NCI-H146 (cell line): Measurements from ENCODE around the gene ARSK.

Source experiments
- DNase-seq: peaks from one replicate; lab custom pipeline; 2025; lab: John Stamatoyannopoulos, UW

Gene ARSK

DNA sequence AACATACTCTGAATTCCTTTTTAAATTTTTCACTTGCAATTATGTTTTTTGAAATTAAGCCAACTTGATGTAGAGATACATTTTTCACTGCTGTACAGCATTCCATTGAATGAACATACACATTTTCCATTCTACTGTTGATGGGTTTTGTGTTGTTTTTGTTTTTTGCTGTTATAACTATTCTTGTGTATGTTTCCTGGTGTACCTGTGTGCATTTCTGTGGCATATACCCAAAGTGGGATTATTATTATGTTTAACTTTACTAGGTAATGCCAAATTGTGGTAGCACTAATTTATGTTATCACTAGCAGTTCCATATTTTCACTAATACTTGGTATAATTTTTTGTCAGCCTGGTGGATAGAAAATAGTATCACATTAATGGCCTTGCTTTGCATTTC, 94.4 kb downstream of the ARSK start:
- DNase-seq: no peak

- no peak for DNase-seq
Measured at GRCh38 chr5:95649842-95650620, 95.1 kb downstream of the ARSK start.

GRCh38 chr5:95652849-95653248, 97.9 kb downstream of the ARSK start:
- DNase-seq: no peak

GRCh38 chr5:95654196-95654595, 99.3 kb downstream of the ARSK start:
- no peak for DNase-seq
